Small intestine (tissue), 7 donors: ENCODE measurements around the gene SRPK1. TPM values are rescaled to one million over a fixed set of nuclear protein-coding genes. Genes with fewer than 3 reads are reported as not detected.

Source experiments
- DNase-seq, 2 donors: peaks; one replicate each; pipeline versions ENCODE4 v3.0.0 to v3.0.0-alpha.2; 2013
- FAIRE-seq: peaks from 2 replicates; lab custom pipeline; 2012; peaks lifted over from hg19 to GRCh38; lab: Jason Lieb, UNC
- H3K27ac ChIP-seq, 3 donors: one replicate each; pipeline ENCODE4 v1.5.1; 2013; ENCODE audit warnings: low read length in 2 of 3, mild to moderate bottlenecking in 2 of 3, control low read depth in 1 of 3, inconsistent platforms in 1 of 3, low read depth in 1 of 3, moderate library complexity in 1 of 3
- H3K27me3 ChIP-seq, 3 donors: one replicate each; pipeline ENCODE4 v1.6.1; 2013; ENCODE audit warnings: low read length in 3 of 3, inconsistent platforms in 1 of 3; ENCODE audit not compliant: control insufficient read depth in 3 of 3, insufficient read depth in 3 of 3
- H3K36me3 ChIP-seq, 3 donors: one replicate each; pipeline ENCODE4 v1.6.1; 2013; ENCODE audit warnings: low read length in 3 of 3, inconsistent platforms in 1 of 3, low read depth in 1 of 3, mild to moderate bottlenecking in 1 of 3, moderate library complexity in 1 of 3; ENCODE audit not compliant: control insufficient read depth in 3 of 3, insufficient read depth in 2 of 3
- H3K4me1 ChIP-seq, 3 donors: one replicate each; pipeline ENCODE4 v1.6.1; 2013; ENCODE audit warnings: low read length in 2 of 3, inconsistent platforms in 1 of 3, low read depth in 1 of 3, mild to moderate bottlenecking in 1 of 3, moderate library complexity in 1 of 3; ENCODE audit not compliant: control insufficient read depth in 3 of 3, insufficient read depth in 2 of 3
- H3K4me3 ChIP-seq, 3 donors: one replicate each; pipeline ENCODE4 v1.5.1; 2013; ENCODE audit warnings: low read length in 3 of 3, control low read depth in 1 of 3, inconsistent platforms in 1 of 3, low read depth in 1 of 3, mild to moderate bottlenecking in 1 of 3, moderate library complexity in 1 of 3
- H3K9me3 ChIP-seq, 2 donors: one replicate each; pipeline ENCODE4 v1.6.1; 2013; ENCODE audit warnings: low read depth in 1 of 2, low read length in 1 of 2; ENCODE audit not compliant: control insufficient read depth in 2 of 2, insufficient read depth in 1 of 2
- WGBS, 3 donors: extraction: QIAGEN DNeasy Blood & Tissue Kit; methylation state at CpG; one replicate each; pipeline ENCODE4 v1.1.7; 2013; 5-methylcytosine and 5-hydroxymethylcytosine counted together
- polyA plus RNA-seq, 4 donors: library from polyadenylated mRNA; stranded (reverse) in 3 of 4; unstranded in 1 of 4; fragments of 200-250 nt in 3 of 4; fragments of 120-200 nt in 1 of 4; gene quantifications; one replicate each; pipeline versions ENCODE4 v1.2.1 to v1.2.3, GENCODE V29; 2013
- donor health status: healthy with polysubstance abuse.
- donor health status: control.
- donor health status: control.
- donor health status: Bipolar disorder and iron deficiency.
- donor health status: healthy.

The SRPK1 gene
- polyA plus RNA-seq, 4 donors = 14.9 to 48.0 (median 30.6) TPM

- H3K4me1 ChIP-seq = no peaks in the 10 kb centered on the region
- WGBS, 3 donors = 87 to 93% (median 90%) methylated on average over 2 of the region's 2 CpGs
- H3K36me3 ChIP-seq = peaks cover 0 to 18% (median 3%) of the 10 kb centered on the region in 3 donors
- FAIRE-seq (no peak), DNase-seq (no peak)
- no peaks in the 10 kb centered on the region for H3K9me3 ChIP-seq
- no peak overlapping the region for H3K4me3 ChIP-seq
- H3K27ac ChIP-seq = no peak overlapping the region
- H3K27me3 ChIP-seq = no peaks in the 10 kb centered on the region
Measured at GRCh38 chr6:35894776-35895175, 26.1 kb downstream of the SRPK1 start.

GRCh38 chr6:35893246-35893645, 27.7 kb downstream of the SRPK1 start:
- Histone ChIP-seq H3K4me1 (no peaks in the 10 kb centered on the region), H3K4me3 (no peak overlapping the region), H3K27ac (no peak overlapping the region), H3K27me3 (no peaks in the 10 kb centered on the region), H3K36me3 (peaks cover 0 to 18% (median 3%) of the 10 kb centered on the region in 3 donors), H3K9me3 (no peaks in the 10 kb centered on the region)
- WGBS, 3 donors = 94 to 96% (median 95%) methylated on average over 6 of the region's 6 CpGs
- DNase-seq = no peak
- no peak for FAIRE-seq

GRCh38 chr6:35892482-35892881, 28.4 kb downstream of the SRPK1 start:
- FAIRE-seq (no peak), DNase-seq (no peak)
- H3K27ac ChIP-seq = no peak overlapping the region
- WGBS, 3 donors = 54 to 81% (median 79%) methylated on average over 5 of the region's 5 CpGs
- no peaks in the 10 kb centered on the region for H3K9me3 ChIP-seq
- no peak overlapping the region for H3K4me3 ChIP-seq
- H3K27me3 ChIP-seq = no peaks in the 10 kb centered on the region
- peaks cover 0 to 18% (median 3%) of the 10 kb centered on the region in 3 donors for H3K36me3 ChIP-seq
- H3K4me1 ChIP-seq = no peaks in the 10 kb centered on the region

- FAIRE-seq (no peak), DNase-seq (no peak)
- Histone ChIP-seq H3K4me3 (no peak overlapping the region), H3K27ac (no peak overlapping the region), H3K36me3 (peaks cover 2 to 38% (median 6%) of the 10 kb centered on the region in 3 donors), H3K27me3 (no peaks in the 10 kb centered on the region), H3K4me1 (no peaks in the 10 kb centered on the region), H3K9me3 (peaks cover 0 to 24% of the 10 kb centered on the region in 2 donors)
- WGBS, 3 donors = 96 to 100% (median 97%) methylated on average over 5 of the region's 5 CpGs
Measured at GRCh38 chr6:35879151-35879550, 41.7 kb downstream of the SRPK1 start.

- Histone ChIP-seq H3K27me3 (no peaks in the 10 kb centered on the region), H3K4me3 (no peak overlapping the region), H3K4me1 (no peaks in the 10 kb centered on the region), H3K27ac (no peak overlapping the region), H3K36me3 (peaks cover 0 to 29% (median 6%) of the 10 kb centered on the region in 3 donors), H3K9me3 (peaks cover 0 to 16% of the 10 kb centered on the region in 2 donors)
- no peak for DNase-seq
- no peak for FAIRE-seq
- WGBS, 3 donors = 92 to 98% (median 96%) methylated on average over 2 of the region's 2 CpGs
Measured at GRCh38 chr6:35876902-35877301, 44.0 kb downstream of the SRPK1 start.

- FAIRE-seq (no peak), DNase-seq (no peak)
- WGBS, 3 donors = 81 to 91% (median 88%) methylated on average over 1 of the region's 1 CpG
- Histone ChIP-seq H3K4me3 (no peak overlapping the region), H3K36me3 (peaks cover 5 to 27% (median 11%) of the 10 kb centered on the region in 3 donors), H3K4me1 (no peaks in the 10 kb centered on the region), H3K27ac (no peak overlapping the region), H3K27me3 (no peaks in the 10 kb centered on the region), H3K9me3 (peaks cover 0 to 2% of the 10 kb centered on the region in 2 donors)
Measured at GRCh38 chr6:35874730-35875129, 46.2 kb downstream of the SRPK1 start.

- 89 to 93% (median 90%) methylated on average over 4 of the region's 4 CpGs for WGBS, 3 donors
- Histone ChIP-seq H3K27me3 (no peaks in the 10 kb centered on the region), H3K27ac (no peak overlapping the region), H3K9me3 (no peaks in the 10 kb centered on the region), H3K4me3 (no peak overlapping the region), H3K36me3 (peaks cover 9 to 28% (median 10%) of the 10 kb centered on the region in 3 donors), H3K4me1 (no peaks in the 10 kb centered on the region)
- no peak for DNase-seq
- no peak for FAIRE-seq
Measured at GRCh38 chr6:35859367-35859766, 61.5 kb downstream of the SRPK1 start.

- H3K4me3 ChIP-seq = no peak overlapping the region
- H3K9me3 ChIP-seq = no peaks in the 10 kb centered on the region
- DNase-seq (no peak), FAIRE-seq (no peak)
- no peak overlapping the region for H3K27ac ChIP-seq
- H3K27me3 ChIP-seq = no peaks in the 10 kb centered on the region
- H3K36me3 ChIP-seq = peaks cover 9 to 32% (median 16%) of the 10 kb centered on the region in 3 donors
- H3K4me1 ChIP-seq = no peaks in the 10 kb centered on the region
Measured at GRCh38 chr6:35857853-35858252, 63.0 kb downstream of the SRPK1 start.

- FAIRE-seq = no peak
- H3K9me3 ChIP-seq = no peaks in the 10 kb centered on the region
- H3K27ac ChIP-seq = no peak overlapping the region
- 97 to 100% (median 98%) methylated on average over 1 of the region's 1 CpG for WGBS, 3 donors
- DNase-seq = no peak
- no peaks in the 10 kb centered on the region for H3K4me1 ChIP-seq
- no peaks in the 10 kb centered on the region for H3K27me3 ChIP-seq
- peaks cover 4 to 22% (median 19%) of the 10 kb centered on the region in 3 donors for H3K36me3 ChIP-seq
- no peak overlapping the region for H3K4me3 ChIP-seq
Measured at GRCh38 chr6:35856250-35856649, 64.6 kb downstream of the SRPK1 start.
